Left ventricle myocardium inferior (tissue), 1 donor: ENCODE results near the gene SPRR1A. TPM values are rescaled to one million over a fixed set of nuclear protein-coding genes. Genes with fewer than 3 reads are reported as not detected.

Source experiments
- DNase-seq: peaks from one replicate; pipeline ENCODE4 v3.0.0-alpha.2; 2020
- H3K27ac ChIP-seq: fragments of 200-600 bp; replicated peaks from 2 replicates; pipeline ENCODE4 v1.8.0; 2021
- H3K27me3 ChIP-seq: fragments of 200-600 bp; 2 replicates; pipeline ENCODE4 v1.8.0; 2021; ENCODE audit warnings: low read depth
- H3K36me3 ChIP-seq: fragments of 200-600 bp; 2 replicates; pipeline ENCODE4 v1.8.0; 2021
- H3K4me1 ChIP-seq: fragments of 200-600 bp; 2 replicates; pipeline ENCODE4 v1.8.0; 2021
- H3K4me3 ChIP-seq: fragments of 200-600 bp; 2 replicates; pipeline ENCODE4 v1.8.0; 2021; ENCODE audit warnings: mild to moderate bottlenecking, moderate library complexity
- H3K9me3 ChIP-seq: fragments of 200-600 bp; replicated peaks from 2 replicates; pipeline ENCODE4 v1.8.0; 2021
- CTCF ChIP-seq: fragments of 200-600 bp; IDR thresholded peaks from 2 replicates; pipeline ENCODE4 v1.8.0; 2021; ENCODE audit warnings: antibody characterized with exemption, mild to moderate bottlenecking, borderline replicate concordance
- intact Hi-C: fragments of 100-400 bp; cut with micrococcal nuclease; formaldehyde crosslinking; loops from one replicate; pipeline ENCODE4 v1.11.0; 2022
- total RNA-seq: library from RNA; stranded (reverse); fragmentation: NEBNext Ultra II Directional; extraction: Animal tissue kit (Norgen Biotek cat#: 25700); gene quantifications from one replicate; pipeline ENCODE4 v1.2.1, GENCODE V29; 2021
- donor health status: DM: no; HTN: yes; CAD: no; lungs with severe emphysema.

Gene SPRR1A
- total RNA-seq, 1 donor from 2014 or later: not detected

GRCh38 chr1:153028766-153029165 is 44.9 kb downstream of the SPRR1A start:
- Histone ChIP-seq H3K9me3 (no peaks in the 10 kb centered on the region), H3K36me3 (no peaks in the 10 kb centered on the region), H3K4me1 (no peaks in the 10 kb centered on the region), H3K27ac (no peak overlapping the region), H3K27me3 (no peaks in the 10 kb centered on the region), H3K4me3 (no peak overlapping the region)
- no peak for DNase-seq
- TF ChIP-seq CTCF: no peak
- intact Hi-C loops: no loop called here

GRCh38 chr1:153030895-153031294 is 47.0 kb downstream of the SPRR1A start, which contains the start of gene SPRR1B:
Gene SPRR1B (plus strand): TSS chr1:153031203. CDS start chr1:153032346, 1,143 bp downstream.
- Histone ChIP-seq H3K36me3 (no peaks in the 10 kb centered on the region), H3K27ac (no peak within 1 kb of the TSS), H3K4me1 (no peaks in the 10 kb centered on the region), H3K9me3 (no peaks in the 10 kb centered on the region), H3K27me3 (no peaks in the 10 kb centered on the region), H3K4me3 (no peak within 1 kb of the TSS)
- DNase-seq: no peak
- intact Hi-C loops: no loop called here
- no peak for TF ChIP-seq CTCF

- Histone ChIP-seq H3K27me3 (no peaks in the 10 kb centered on the region), H3K9me3 (no peaks in the 10 kb centered on the region), H3K4me3 (no peak overlapping the region), H3K4me1 (no peaks in the 10 kb centered on the region), H3K36me3 (no peaks in the 10 kb centered on the region), H3K27ac (no peak overlapping the region)
- TF ChIP-seq CTCF: no peak
- DNase-seq: no peak
- intact Hi-C loops: no loop called here
Measured at GRCh38 chr1:153032073-153032472, 48.2 kb downstream of the SPRR1A start.

GRCh38 chr1:153032677-153033308 is 48.9 kb downstream of the SPRR1A start:
- intact Hi-C loops: no loop called here
- no peak for TF ChIP-seq CTCF
- Histone ChIP-seq H3K27me3 (no peaks in the 10 kb centered on the region), H3K4me1 (no peaks in the 10 kb centered on the region), H3K36me3 (no peaks in the 10 kb centered on the region), H3K27ac (no peak overlapping the region), H3K9me3 (no peaks in the 10 kb centered on the region), H3K4me3 (no peak overlapping the region)
- no peak for DNase-seq

GRCh38 chr1:153035211-153035610 is 51.3 kb downstream of the SPRR1A start:
- no peak for DNase-seq
- Histone ChIP-seq H3K4me3 (no peak overlapping the region), H3K36me3 (no peaks in the 10 kb centered on the region), H3K27me3 (no peaks in the 10 kb centered on the region), H3K27ac (no peak overlapping the region), H3K9me3 (peaks cover 4% of the 10 kb centered on the region), H3K4me1 (no peaks in the 10 kb centered on the region)
- intact Hi-C loops: no loop called here
- no peak for TF ChIP-seq CTCF

Other genes starting within 250 kb of the SPRR1A start
- gene KPRP, start 226.1 kb upstream of the SPRR1A start, total RNA-seq: not detected
- not detected for gene LCE1F, start 208.9 kb upstream of the SPRR1A start, total RNA-seq
- not detected for gene LCE1E, start 197.8 kb upstream of the SPRR1A start, total RNA-seq
- gene LCE1D, start 187.4 kb upstream of the SPRR1A start, total RNA-seq: not detected
- gene LCE1C, start 177.4 kb upstream of the SPRR1A start, total RNA-seq: not detected
- gene LCE1B, start 172.1 kb upstream of the SPRR1A start, total RNA-seq: not detected
- not detected for gene LCE1A, start 156.6 kb upstream of the SPRR1A start, total RNA-seq
- gene LCE6A, start 141.2 kb upstream of the SPRR1A start, total RNA-seq: not detected
- not detected for gene LCE7A, start 124.1 kb upstream of the SPRR1A start, total RNA-seq
- not detected for gene SMCP, start 105.8 kb upstream of the SPRR1A start, total RNA-seq
- not detected for gene IVL, start 75.5 kb upstream of the SPRR1A start, total RNA-seq
- gene SPRR5, start 36.9 kb upstream of the SPRR1A start, total RNA-seq: not detected
- not detected for gene SPRR4, start 13.4 kb upstream of the SPRR1A start, total RNA-seq
- gene SPRR3, start 17.7 kb downstream of the SPRR1A start, total RNA-seq: not detected
- not detected for gene SPRR1B, start 47.1 kb downstream of the SPRR1A start, total RNA-seq
- gene SPRR2D, start 57.0 kb downstream of the SPRR1A start, total RNA-seq: not detected
- not detected for gene SPRR2A, start 73.4 kb downstream of the SPRR1A start, total RNA-seq
- gene SPRR2B, start 87.5 kb downstream of the SPRR1A start, total RNA-seq: not detected
- not detected for gene SPRR2E, start 110.4 kb downstream of the SPRR1A start, total RNA-seq
- gene SPRR2F, start 129.4 kb downstream of the SPRR1A start, total RNA-seq: not detected
- not detected for gene SPRR2G, start 166.8 kb downstream of the SPRR1A start, total RNA-seq
- not detected for gene LELP1, start 219.3 kb downstream of the SPRR1A start, total RNA-seq
- not detected for gene PRR9, start 233.5 kb downstream of the SPRR1A start, total RNA-seq